HG03135 (cell line): ENCODE measurements around the gene NLRP13.
"Not testable (repeated sequence)": the region's sequence is repeated elsewhere in the genome, so short reads cannot be mapped to it uniquely, and the experiment has no call there.

Source experiments
- ATAC-seq: cut with Tn5 transposase; IDR thresholded peaks from one replicate; pipeline ENCODE4 v1.9.1; 2021; ENCODE audit warnings: mild to moderate bottlenecking, moderate library complexity; ENCODE audit not compliant: unreplicated experiment

Gene NLRP13

GRCh38 chr19:55931936-55932386, at the start of gene NLRP13:
NLRP13 (minus strand) TSS chr19:55932336; CDS start chr19:55932311, 25 bp downstream.
- no peak for ATAC-seq

GRCh38 chr19:55980415-55980814, 48.3 kb upstream of the NLRP13 start:
- no peak for ATAC-seq

- no peak for ATAC-seq
Observed at GRCh38 chr19:55973982-55974381, 41.8 kb upstream of the NLRP13 start.

GRCh38 chr19:55962186-55962585, 30.1 kb upstream of the NLRP13 start:
- ATAC-seq = no peak

GRCh38 chr19:55959996-55960675, 28.0 kb upstream of the NLRP13 start:
- ATAC-seq = no peak

GRCh38 chr19:55958356-55958755, 26.2 kb upstream of the NLRP13 start:
- no peak for ATAC-seq

GRCh38 chr19:55956431-55956830, 24.3 kb upstream of the NLRP13 start:
- no peak for ATAC-seq

- ATAC-seq = not testable (repeated sequence)
Observed at GRCh38 chr19:55950566-55950965, 18.4 kb upstream of the NLRP13 start.

- ATAC-seq = no peak
Observed at GRCh38 chr19:55947532-55947931, 15.4 kb upstream of the NLRP13 start, which contains the start of gene NLRP8. NLRP8 (plus strand) TSS chr19:55947832.

- no peak for ATAC-seq
Observed at GRCh38 chr19:55940306-55940705, 8.2 kb upstream of the NLRP13 start.

GRCh38 chr19:55939206-55939605, 7.1 kb upstream of the NLRP13 start:
- no peak for ATAC-seq

GRCh38 chr19:55935206-55935605, 3.1 kb upstream of the NLRP13 start:
- no peak for ATAC-seq

- ATAC-seq = no peak
Observed at GRCh38 chr19:55930996-55931515, 1.1 kb downstream of the NLRP13 start.

- ATAC-seq = not testable (repeated sequence)
Observed at GRCh38 chr19:55929258-55929657, 2.9 kb downstream of the NLRP13 start.

GRCh38 chr19:55927991-55928390, 4.1 kb downstream of the NLRP13 start:
- ATAC-seq = no peak

- ATAC-seq = no peak
Observed at GRCh38 chr19:55923556-55923955, 8.6 kb downstream of the NLRP13 start.

- no peak for ATAC-seq
Observed at GRCh38 chr19:55913643-55914268, 18.4 kb downstream of the NLRP13 start.

- ATAC-seq = no peak
Observed at GRCh38 chr19:55912916-55913315, 19.2 kb downstream of the NLRP13 start.

GRCh38 chr19:55909801-55910200, 22.3 kb downstream of the NLRP13 start:
- ATAC-seq = no peak

GRCh38 chr19:55907746-55908145, 24.4 kb downstream of the NLRP13 start:
- ATAC-seq = no peak

GRCh38 chr19:55907286-55907685, 24.9 kb downstream of the NLRP13 start:
- ATAC-seq = no peak

- no peak for ATAC-seq
Observed at GRCh38 chr19:55902080-55902751, 29.9 kb downstream of the NLRP13 start.
